HG02642 (cell line): ENCODE results near the gene KRT83.

Experiments
- ATAC-seq: cut with Tn5 transposase; IDR thresholded peaks from one replicate; pipeline ENCODE4 v1.9.1; 2021; ENCODE audit warnings: mild to moderate bottlenecking; ENCODE audit not compliant: unreplicated experiment, poor library complexity

Gene KRT83

GRCh38 chr12:52320784-52321400 lies at the start of gene KRT83:
KRT83 (minus strand) TSS chr12:52321398; CDS start chr12:52321335, 63 bp downstream.
- ATAC-seq: no peak

DNA sequence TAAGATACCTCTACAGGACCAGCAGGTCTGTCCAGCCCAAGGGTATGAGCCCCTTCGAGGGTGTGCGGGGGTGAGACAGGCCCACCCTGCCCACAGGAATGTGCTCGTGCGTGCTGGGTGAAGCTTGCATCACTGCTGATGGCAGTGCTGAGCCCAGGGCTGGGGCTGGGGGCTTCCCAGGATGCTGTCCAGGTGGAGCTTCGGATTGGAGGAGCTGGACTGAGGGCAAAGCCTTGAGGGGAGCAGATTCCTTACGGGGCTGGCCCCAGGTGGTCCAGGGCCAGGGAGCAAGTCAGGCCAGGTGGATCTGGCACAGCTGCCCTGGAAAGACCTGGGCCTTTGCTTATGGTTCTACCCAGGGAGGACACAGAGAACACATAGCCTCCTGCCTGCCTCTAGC lies 48.6 kb upstream of the KRT83 start:
- ATAC-seq: no peak

- ATAC-seq: no peak
These were observed 48.0 kb upstream of the KRT83 start for GRCh38 chr12:52369211-52369610.

DNA sequence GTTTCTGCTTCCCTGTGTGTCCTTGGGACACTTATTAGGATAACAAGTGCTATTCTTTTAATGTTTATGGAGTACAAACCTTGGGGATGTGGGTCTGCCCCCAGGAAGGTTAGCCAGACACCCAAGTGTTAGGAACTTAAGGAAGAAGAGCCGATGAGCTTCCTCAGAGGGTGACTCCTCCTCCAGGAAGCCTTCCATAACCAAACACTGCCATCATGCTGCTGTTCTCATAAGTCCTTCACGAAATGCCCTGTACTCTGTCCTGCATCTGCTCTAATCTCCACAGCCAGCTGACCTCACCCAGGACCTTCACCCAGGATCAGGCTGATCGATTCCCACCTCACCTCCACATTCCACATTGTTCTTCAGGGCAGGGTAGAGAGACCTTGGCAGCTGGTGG lies 47.3 kb upstream of the KRT83 start:
- no peak for ATAC-seq

- no peak for ATAC-seq
These were observed 46.7 kb upstream of the KRT83 start for GRCh38 chr12:52367876-52368275.

- no peak for ATAC-seq
These were observed 45.7 kb upstream of the KRT83 start, which contains the start of gene KRT85 for GRCh38 chr12:52366738-52367485. KRT85 (minus strand) TSS chr12:52367481; CDS start chr12:52367405, 76 bp downstream.

- ATAC-seq: no peak
These were observed 43.8 kb upstream of the KRT83 start for GRCh38 chr12:52364901-52365489.

- no peak for ATAC-seq
These were observed 42.9 kb upstream of the KRT83 start for GRCh38 chr12:52364061-52364460.

DNA sequence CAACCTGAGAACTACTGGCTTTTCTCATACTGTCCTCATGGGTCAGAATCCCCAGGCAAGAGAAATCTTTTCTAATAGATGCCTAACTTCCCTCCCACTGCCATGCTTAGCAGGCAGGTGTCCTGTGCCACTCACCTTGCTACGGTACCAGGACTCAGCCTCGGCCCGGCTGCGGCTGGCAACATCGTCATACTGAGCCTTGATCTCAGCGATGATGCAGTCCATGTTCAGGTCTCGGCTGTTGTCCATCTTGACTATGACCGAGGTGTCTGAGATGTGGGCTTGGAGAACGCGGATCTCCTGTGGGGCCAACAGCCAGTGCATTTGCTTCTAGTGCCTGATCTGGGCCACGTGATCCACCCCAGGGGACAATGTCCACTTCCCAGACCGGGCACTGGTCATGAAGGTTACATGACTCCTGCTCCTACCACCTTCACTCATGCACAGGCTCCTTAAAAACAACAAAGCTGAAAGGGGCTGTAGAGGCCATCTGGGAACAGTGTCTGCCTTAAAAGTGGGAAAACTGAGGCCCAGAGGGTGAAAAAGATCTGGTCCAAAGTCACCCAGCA lies 42.0 kb upstream of the KRT83 start:
- ATAC-seq: no peak

DNA sequence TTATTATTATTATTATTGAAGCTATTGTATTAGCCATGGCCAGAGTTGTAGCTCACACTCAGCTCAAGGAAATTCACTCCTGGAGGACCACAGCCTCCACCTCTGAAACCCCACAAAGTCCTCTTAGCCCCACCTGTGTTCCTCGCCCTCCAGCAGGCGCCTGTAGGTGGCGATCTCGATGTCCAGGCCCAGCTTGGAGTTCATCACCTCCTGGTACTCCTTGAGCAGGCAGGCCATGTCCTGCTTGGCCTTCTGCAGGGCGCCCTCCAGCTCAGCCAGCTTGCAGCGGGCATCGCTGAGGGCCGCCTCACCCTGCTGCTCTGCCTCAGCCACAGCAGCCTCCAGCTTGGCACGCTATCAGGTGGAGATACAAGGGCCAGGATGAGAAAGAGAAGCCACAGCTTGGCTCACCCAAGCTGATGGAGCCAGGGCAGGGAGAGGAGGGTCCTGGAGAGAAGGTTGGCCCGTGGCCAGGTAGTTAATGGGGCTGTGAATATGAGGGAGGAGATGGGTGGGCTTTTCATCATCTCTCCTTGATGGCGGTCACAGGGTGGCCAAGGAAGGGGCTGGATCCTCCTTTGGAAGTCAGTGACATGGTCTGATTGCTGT lies 41.0 kb upstream of the KRT83 start:
- ATAC-seq: no peak

DNA sequence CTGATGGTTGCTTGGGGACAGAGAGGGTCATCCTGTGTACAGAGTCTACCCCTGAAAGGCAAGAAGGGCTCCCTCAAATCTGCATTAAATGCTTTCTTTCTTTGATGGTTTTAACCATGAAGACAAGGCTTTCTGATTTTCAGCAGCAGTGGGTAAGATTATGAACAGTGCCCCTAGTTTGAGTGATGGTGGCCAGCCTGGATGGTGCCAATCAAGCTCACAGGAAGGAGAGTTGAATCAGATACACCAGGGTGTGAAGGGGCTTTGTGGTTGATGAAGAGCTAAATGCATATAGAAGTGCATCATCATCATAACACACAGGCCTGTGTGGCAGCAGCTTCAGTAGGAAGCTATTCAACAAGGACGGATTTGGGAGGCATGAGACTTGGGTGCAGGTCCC lies 40.4 kb upstream of the KRT83 start:
- ATAC-seq: no peak

DNA sequence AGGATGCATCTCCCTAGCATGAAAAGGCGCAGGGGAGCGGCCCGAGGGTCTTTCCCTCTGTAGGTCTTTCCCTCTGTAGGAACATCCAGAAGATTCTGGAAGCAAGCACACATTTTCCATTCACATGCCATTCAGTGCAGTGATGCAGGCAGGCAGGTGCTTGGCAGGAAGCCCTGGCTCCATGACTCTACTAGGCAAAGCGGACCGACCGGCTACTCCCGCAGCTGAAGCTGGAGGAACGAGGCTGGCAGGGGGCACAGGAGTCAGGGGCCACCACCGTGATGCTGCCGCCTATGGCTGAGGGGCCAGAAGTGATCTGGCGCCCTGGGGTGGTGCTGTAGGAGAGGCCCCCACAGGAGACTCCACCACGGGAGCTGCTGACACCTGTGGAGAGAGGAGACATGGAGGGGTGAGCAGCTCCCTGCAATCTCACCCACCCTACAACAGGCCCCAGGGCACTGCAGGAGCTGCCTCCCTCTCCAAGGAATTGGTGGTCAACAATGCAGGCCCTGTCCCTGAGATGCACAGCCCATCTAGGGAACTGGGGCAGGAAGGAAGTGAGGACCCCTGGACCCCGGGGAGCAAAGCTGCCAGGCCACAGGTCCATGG lies 39.6 kb upstream of the KRT83 start:
- no peak for ATAC-seq

DNA sequence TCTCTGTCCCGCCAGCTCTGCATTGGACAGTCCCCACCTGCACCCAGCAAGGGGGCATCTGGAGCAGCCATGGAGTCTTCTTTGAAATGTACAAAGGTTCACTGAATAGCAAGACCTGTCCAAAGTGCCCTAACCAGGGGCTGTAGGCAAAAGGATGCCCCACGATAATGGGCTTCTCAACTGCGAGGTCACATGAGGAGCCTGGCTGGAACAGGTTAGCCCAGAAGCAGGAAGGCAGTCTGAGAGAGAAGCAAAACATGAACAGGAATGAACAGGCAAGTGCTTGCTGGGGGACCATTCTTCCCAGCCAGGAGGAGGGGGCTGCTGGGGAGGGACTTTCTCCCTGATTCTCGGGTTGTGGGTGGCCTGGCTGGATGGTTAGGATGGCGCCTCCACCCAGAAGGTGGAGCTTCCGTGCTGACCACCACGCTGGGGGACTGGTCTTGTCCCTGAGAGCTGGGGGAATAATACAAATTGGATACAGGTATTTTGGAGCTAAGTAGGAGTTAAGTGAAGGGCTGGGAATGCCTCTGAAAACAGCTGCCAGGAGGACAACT lies 39.0 kb upstream of the KRT83 start:
- no peak for ATAC-seq

DNA sequence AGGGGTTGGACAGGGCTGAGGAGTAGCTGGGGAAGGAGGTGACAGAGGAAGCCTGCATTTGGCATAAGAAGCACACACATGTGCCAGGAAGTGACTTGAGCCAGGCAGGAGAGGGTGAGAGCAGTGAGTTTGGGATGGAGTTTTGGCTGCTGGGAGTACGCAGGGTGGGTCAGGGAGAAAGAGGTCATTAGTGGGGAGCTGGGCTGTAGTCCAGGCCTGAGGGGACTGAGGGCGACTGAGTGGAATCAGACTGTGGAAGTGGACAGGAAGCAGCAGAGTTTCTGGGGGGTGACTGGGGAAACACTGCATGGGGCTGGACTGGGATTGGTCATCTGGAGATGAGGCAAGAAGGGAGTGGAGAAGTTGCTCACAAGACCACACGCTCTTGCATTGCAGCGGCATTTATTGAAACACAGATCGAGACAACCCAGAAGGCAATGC lies 38.4 kb upstream of the KRT83 start:
- ATAC-seq: no peak

- peak; percentile 95 for ATAC-seq
These were observed 37.6 kb upstream of the KRT83 start for GRCh38 chr12:52358575-52359350.

GRCh38 chr12:52356762-52357580 lies 35.8 kb upstream of the KRT83 start:
- ATAC-seq: no peak

DNA sequence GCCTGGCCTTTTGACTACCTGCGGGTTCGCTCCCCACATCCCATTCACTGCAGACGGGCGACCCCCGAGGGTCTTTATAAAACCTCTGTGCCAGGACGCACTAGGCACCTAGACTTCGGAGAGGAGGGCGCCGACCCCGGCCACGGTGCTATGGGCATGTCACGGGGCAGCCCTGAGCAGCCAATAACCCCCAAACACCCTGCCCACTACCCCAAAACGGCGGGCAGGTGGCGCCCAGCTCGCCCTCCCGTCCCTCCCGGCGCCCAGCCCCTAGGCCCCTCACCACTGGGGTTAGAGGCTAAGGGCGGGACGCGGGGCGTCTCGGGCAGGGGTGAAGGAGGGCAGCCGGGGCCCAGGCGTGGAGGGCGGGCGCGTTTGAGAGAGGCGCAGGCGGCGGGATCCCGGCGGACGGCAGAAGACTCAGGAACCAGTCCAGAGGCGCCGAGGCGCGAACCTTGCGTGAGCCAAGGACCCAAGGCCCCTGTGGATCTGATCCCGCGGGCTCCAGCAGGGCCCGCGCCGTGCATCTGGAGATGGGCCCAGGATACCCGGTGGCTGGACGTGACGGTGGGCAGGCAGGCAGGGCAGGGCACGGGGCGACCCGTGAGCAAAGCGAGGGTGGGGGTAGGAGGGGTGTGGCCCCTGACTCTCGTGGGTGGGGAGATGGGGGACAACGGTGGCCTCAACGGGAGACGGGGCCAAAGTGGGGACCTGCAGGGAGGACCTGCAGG lies 35.0 kb upstream of the KRT83 start:
- no peak for ATAC-seq

DNA sequence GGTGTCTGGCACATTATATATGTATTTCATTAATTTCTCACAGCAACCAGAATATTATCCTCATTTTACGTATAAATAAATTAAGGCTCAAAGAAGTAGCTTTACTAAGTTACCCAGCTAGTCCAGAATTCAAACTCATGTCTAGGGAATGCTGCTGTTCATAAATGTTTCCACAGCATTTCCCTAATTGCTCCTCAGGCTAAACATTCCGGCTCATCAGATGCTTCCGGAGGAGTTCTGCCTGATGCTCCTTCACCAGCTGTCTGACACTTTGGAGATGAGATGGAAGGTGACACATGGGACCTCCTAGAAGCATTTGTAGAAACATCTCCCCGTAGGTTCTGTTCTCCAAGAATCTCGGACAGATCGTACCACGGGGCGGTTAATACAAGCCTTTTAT lies 34.0 kb upstream of the KRT83 start:
- ATAC-seq: no peak
